Measurements from ENCODE around the gene ARMC9. TPM values are rescaled to one million over a fixed set of nuclear protein-coding genes. Genes with fewer than 3 reads are reported as not detected.

Gene ARMC9
- total and polyA plus RNA-seq, 2 experiments from 2014 or later = 15.1 to 17.3 TPM

DNA sequence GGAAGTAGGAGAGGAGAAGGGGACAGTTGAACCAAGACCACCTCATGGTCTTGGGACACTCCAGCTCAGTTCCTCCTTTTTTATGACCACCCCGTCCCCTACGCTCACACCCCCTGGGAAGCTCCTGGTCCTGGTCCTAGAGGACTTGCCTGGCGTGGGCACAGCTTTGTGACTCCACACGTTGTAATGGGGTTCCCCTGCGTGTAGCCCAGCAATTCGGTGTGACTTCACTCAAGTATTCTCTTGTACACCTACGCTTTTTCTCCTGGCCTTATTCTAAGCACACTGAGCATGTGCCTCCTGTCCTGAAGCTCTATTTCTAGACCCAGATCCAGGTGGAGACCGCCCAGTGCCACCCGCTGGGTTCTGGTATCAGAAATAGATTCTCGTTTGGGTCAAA, 161.0 kb downstream of the ARMC9 start:
- no peak for TF ChIP-seq EZH2phosphoT487 (IDR thresholded peaks at IDR 0.05; ENCODE audit: insufficient read depth, low read depth)
- TF ChIP-seq EZH2 (IDR thresholded peaks at IDR 0.05; ENCODE audit: insufficient read depth, poor library complexity, severe bottlenecking) = no peak
- DNase-seq = no peak
- no peak overlapping the region for H3K27ac ChIP-seq
- H3K9ac ChIP-seq = no peak overlapping the region
- 88 to 91% methylated on average over 10 of the region's 10 CpGs for WGBS, 2 experiments (ENCODE audit: low coverage in 1 of 2, low lambda C conversion rate in 2 of 2, missing lambda C conversion rate in 2 of 2)
- H3F3A ChIP-seq (ENCODE audit: insufficient read depth) = 0 out of 2 replicates have a peak, but pooled peaks cover 2% of the 10 kb centered on the region
- no peak overlapping the region for H3K4me3 ChIP-seq
- no peak overlapping the region for H2AFZ ChIP-seq
- in situ Hi-C loops (cut with MboI) = no loop called here
- no peaks in the 10 kb centered on the region for H4K20me1 ChIP-seq (ENCODE audit: insufficient read depth)
- no peaks in the 10 kb centered on the region for H3K27me3 ChIP-seq (replicated peaks; ENCODE audit: insufficient read depth)
- no peaks in the 10 kb centered on the region for H3K9me3 ChIP-seq (ENCODE audit: low read depth)
- H3K4me2 ChIP-seq (ENCODE audit: unreplicated experiment) = no peak overlapping the region
- no peaks in the 10 kb centered on the region for H3K9me2 ChIP-seq (ENCODE audit: insufficient read depth)
- no peaks in the 10 kb centered on the region for H3K79me2 ChIP-seq (ENCODE audit: insufficient read depth)
- H3K36me3 ChIP-seq (ENCODE audit: low read depth) = no peaks in the 10 kb centered on the region
- H3K4me1 ChIP-seq (ENCODE audit: insufficient read depth) = no peaks in the 10 kb centered on the region

DNA sequence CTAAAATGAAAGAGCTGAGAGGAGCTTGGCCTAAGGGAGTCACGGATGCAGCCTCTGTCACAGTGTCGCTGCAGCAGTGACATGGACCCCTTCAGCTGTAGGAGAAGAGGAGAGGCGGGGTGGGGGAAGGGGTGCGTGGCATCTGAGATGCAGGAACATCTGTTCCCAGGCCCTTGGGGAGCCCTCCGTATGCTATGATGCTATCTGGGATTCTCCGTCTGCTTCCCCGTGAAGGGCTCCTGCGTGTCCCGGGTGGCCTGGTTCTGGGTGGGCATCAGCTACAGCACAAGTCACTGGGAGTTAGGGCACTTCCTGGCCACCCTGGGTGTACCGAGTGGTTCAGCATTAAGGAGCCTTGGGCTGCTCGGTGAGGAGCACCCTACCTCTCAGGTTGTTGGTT, 161.5 kb downstream of the ARMC9 start:
- Histone ChIP-seq H3K9me3 (ENCODE audit: low read depth) (no peaks in the 10 kb centered on the region), H3K9me2 (ENCODE audit: insufficient read depth) (no peaks in the 10 kb centered on the region), H2AFZ (no peak overlapping the region), H4K20me1 (ENCODE audit: insufficient read depth) (no peaks in the 10 kb centered on the region), H3K27me3 (replicated peaks; ENCODE audit: insufficient read depth) (no peaks in the 10 kb centered on the region), H3K4me2 (ENCODE audit: unreplicated experiment) (no peak overlapping the region), H3K79me2 (ENCODE audit: insufficient read depth) (no peaks in the 10 kb centered on the region), H3K36me3 (ENCODE audit: low read depth) (no peaks in the 10 kb centered on the region), H3K4me1 (ENCODE audit: insufficient read depth) (no peaks in the 10 kb centered on the region), H3K4me3 (no peak overlapping the region), H3K9ac (no peak overlapping the region), H3K27ac (no peak overlapping the region), H3F3A (ENCODE audit: insufficient read depth) (0 out of 2 replicates have a peak, but pooled peaks cover 7% of the 10 kb centered on the region)
- WGBS, 2 experiments (ENCODE audit: low coverage in 1 of 2, low lambda C conversion rate in 2 of 2, missing lambda C conversion rate in 2 of 2) = 91 to 92% methylated on average over 11 of the region's 11 CpGs
- in situ Hi-C loops (cut with MboI) = no loop called here
- TF ChIP-seq EZH2 (IDR thresholded peaks at IDR 0.05; ENCODE audit: insufficient read depth, poor library complexity, severe bottlenecking) = no peak
- TF ChIP-seq EZH2phosphoT487 (IDR thresholded peaks at IDR 0.05; ENCODE audit: insufficient read depth, low read depth) = no peak
- DNase-seq = no peak

DNA sequence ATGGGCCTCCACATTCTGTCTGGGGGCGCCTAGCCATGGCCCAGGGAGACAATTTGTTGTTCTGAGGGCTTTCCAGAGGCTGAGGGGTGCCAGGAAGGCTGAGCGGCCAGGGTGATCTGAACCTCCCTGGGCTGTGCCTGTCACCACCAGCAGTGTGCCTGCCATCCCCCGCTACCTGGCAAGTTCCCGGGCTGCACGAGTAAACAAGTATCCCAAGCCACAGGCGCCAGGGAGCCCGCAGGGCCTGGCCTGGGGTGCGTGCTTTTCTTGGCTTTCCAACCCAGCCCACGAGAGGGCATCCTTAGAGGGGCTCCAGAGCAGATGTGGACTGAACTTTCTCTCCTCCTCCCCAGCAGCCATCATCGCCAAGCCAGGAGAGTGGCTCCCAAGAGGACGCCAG, 162.0 kb downstream of the ARMC9 start:
- no peak for DNase-seq

GRCh38 chr2:231360881-231361371, 162.5 kb downstream of the ARMC9 start:
- 93 to 95% methylated on average over 13 of the region's 13 CpGs for WGBS, 2 experiments (ENCODE audit: low coverage in 1 of 2, low lambda C conversion rate in 2 of 2, missing lambda C conversion rate in 2 of 2)

More for the DNA sequence above, 162.0 kb downstream of the ARMC9 start:
- in situ Hi-C loops (cut with MboI) = no loop called here
- Histone ChIP-seq H2AFZ (no peak overlapping the region), H3K4me3 (no peak overlapping the region), H3K9me3 (ENCODE audit: low read depth) (no peaks in the 10 kb centered on the region), H3K4me1 (ENCODE audit: insufficient read depth) (no peaks in the 10 kb centered on the region), H3K27me3 (replicated peaks; ENCODE audit: insufficient read depth) (no peaks in the 10 kb centered on the region), H3K79me2 (ENCODE audit: insufficient read depth) (no peaks in the 10 kb centered on the region), H4K20me1 (ENCODE audit: insufficient read depth) (no peaks in the 10 kb centered on the region), H3K9ac (no peak overlapping the region), H3F3A (ENCODE audit: insufficient read depth) (0 out of 2 replicates have a peak, but pooled peaks cover 8% of the 10 kb centered on the region), H3K4me2 (ENCODE audit: unreplicated experiment) (no peak overlapping the region), H3K27ac (no peak overlapping the region), H3K9me2 (ENCODE audit: insufficient read depth) (no peaks in the 10 kb centered on the region), H3K36me3 (ENCODE audit: low read depth) (no peaks in the 10 kb centered on the region)
- TF ChIP-seq EZH2 (IDR thresholded peaks at IDR 0.05; ENCODE audit: insufficient read depth, poor library complexity, severe bottlenecking) (no peak), EZH2phosphoT487 (IDR thresholded peaks at IDR 0.05; ENCODE audit: insufficient read depth, low read depth) (no peak)
- 85 to 87% methylated on average over 10 to 11 of the region's 11 CpGs for WGBS, 2 experiments (ENCODE audit: low coverage in 1 of 2, low lambda C conversion rate in 2 of 2, missing lambda C conversion rate in 2 of 2)

More at GRCh38 chr2:231360881-231361371, 162.5 kb downstream of the ARMC9 start:
- Histone ChIP-seq H3K9ac (no peak overlapping the region), H3F3A (ENCODE audit: insufficient read depth) (0 out of 2 replicates have a peak, but pooled peaks cover 8% of the 10 kb centered on the region), H4K20me1 (ENCODE audit: insufficient read depth) (no peaks in the 10 kb centered on the region), H2AFZ (no peak overlapping the region), H3K79me2 (ENCODE audit: insufficient read depth) (no peaks in the 10 kb centered on the region), H3K9me3 (ENCODE audit: low read depth) (no peaks in the 10 kb centered on the region), H3K4me3 (no peak overlapping the region), H3K36me3 (ENCODE audit: low read depth) (no peaks in the 10 kb centered on the region), H3K9me2 (ENCODE audit: insufficient read depth) (no peaks in the 10 kb centered on the region), H3K4me2 (ENCODE audit: unreplicated experiment) (no peak overlapping the region), H3K27ac (no peak overlapping the region), H3K27me3 (replicated peaks; ENCODE audit: insufficient read depth) (no peaks in the 10 kb centered on the region), H3K4me1 (ENCODE audit: insufficient read depth) (no peaks in the 10 kb centered on the region)
- in situ Hi-C loops (cut with MboI) = no loop called here
- no peak for TF ChIP-seq EZH2phosphoT487 (IDR thresholded peaks at IDR 0.05; ENCODE audit: insufficient read depth, low read depth)
- TF ChIP-seq EZH2 (IDR thresholded peaks at IDR 0.05; ENCODE audit: insufficient read depth, poor library complexity, severe bottlenecking) = no peak
- no peak for DNase-seq
